ENCODE results near the gene C16orf54.
"Not testable (repeated sequence)": the region's sequence is repeated elsewhere in the genome, so short reads cannot be mapped to it uniquely, and the experiment has no call there.

Gene C16orf54

GRCh38 chr16:29702269-29702668 is 43.5 kb downstream of the C16orf54 start:
- DNase-seq, result no peak

DNA sequence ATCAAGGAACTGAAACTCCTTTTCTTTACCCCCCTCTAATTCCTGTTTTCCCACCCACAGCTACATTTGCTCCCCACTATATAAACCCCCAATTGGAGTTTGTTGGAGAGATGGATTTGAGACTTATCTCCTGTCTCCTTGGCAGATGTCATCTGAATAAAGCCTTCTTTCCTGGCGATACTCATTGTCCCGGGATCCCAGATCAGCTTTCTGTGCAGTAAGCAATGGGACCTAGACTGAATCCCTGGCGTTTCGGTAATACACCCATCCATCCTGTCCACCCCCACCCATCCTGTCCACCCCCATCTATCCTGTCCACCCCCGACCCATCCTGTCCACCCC is 44.6 kb downstream of the C16orf54 start:
- DNase-seq, result no peak

- DNase-seq, result peak; percentile 53
These were observed 45.4 kb downstream of the C16orf54 start for GRCh38 chr16:29700253-29700987.

GRCh38 chr16:29699324-29700219 is 46.2 kb downstream of the C16orf54 start:
- no peak for DNase-seq

GRCh38 chr16:29698484-29699323 is 47.1 kb downstream of the C16orf54 start:
- DNase-seq, result no peak

DNA sequence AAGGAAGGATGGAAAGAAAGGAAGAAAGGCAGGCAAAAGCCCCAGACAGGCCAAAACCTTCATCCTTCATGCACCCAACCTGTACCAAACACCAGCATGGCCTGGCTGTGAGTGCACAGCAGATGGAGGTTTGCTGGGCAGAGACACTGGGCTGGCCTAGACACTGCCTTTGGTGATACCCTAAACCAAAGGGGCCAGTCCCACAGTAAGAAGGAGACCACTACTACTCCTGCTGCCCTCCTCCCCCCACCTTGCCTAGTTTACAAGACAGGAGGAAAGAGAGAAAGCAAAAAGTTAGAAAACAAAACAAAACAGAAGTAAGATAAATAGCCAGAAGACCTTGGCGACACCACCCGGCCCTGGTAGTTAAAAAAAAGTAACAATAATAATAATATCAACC is 47.7 kb downstream of the C16orf54 start:
- DNase-seq, result no peak

DNA sequence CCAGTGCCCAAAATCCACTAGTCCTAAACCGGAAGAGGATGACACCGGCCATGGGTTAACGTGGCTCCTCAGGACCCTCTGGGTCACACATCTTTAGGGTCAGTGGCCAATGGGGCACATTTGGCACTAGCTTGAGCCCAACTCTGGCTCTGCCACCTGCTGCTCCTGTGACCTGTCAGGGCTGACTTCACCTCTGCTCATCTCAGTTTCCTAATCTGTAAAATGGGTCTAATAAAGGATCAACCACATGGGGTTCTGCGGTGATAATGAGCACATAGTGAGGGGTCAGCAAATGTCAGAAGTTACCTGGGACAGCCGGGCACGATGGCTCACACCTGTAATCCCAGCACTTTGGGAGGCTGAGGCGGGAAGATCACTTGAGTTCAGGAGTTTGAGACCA is 48.4 kb downstream of the C16orf54 start:
- no peak for DNase-seq

GRCh38 chr16:29696881-29697331 is 48.9 kb downstream of the C16orf54 start:
- DNase-seq, result no peak

DNA sequence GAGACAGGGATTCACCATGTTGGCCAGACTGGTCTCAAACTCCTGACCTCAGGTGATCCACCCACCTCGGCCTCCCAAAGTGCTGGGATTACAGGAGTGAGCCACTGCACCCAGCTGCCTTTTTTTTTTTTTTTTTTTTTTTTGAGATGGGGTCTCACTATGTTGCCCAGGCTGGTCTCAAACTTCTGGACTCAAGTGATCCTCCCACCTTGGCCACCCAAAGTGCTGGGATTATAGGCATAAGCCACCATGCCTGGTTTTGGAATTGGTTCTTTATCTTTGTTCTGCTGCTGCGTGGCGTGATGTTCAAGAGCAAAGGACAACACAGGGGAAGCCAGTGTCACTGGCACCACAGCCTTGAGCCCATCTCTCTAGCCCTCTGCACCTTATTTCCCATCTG is 50.1 kb downstream of the C16orf54 start:
- not testable (repeated sequence) for DNase-seq

DNA sequence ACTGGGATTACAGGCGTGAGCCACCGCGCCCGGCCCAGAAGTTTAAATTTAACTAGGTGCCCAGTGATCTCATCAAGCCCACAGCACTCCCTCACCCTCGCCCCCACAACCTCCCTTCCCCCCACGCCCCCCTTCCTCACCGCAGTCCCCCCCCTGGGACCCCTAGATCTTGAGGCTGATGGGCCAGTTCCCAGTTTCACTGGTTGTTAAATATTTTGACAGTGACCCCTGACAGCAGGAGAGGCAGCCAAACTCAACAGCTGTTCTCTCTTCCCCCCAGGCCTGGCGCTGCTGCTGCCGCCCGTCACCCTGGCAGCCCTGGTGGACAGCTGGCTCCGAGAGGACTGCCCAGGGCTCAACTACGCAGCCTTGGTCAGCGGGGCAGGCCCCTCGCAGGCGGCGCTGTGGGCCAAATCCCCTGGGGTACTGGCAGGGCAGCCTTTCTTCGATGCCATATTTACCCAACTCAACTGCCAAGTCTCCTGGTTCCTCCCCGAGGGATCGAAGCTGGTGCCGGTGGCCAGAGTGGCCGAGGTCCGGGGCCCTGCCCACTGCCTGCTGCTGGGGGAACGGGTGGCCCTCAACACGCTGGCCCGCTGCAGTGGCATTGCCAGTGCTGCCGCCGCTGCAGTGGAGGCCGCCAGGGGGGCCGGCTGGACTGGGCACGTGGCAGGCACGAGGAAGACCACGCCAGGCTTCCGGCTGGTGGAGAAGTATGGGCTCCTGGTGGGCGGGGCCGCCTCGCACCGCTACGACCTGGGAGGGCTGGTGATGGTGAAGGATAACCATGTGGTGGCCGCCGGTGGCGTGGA is 51.2 kb downstream of the C16orf54 start:
- DNase-seq, result no peak

GRCh38 chr16:29692606-29693005 is 53.2 kb downstream of the C16orf54 start:
- DNase-seq, result not testable (repeated sequence)

Measured in NCI-H1092 (cell line).